ENCODE measurements around the gene TRMT112.

TRMT112 gene

DNA sequence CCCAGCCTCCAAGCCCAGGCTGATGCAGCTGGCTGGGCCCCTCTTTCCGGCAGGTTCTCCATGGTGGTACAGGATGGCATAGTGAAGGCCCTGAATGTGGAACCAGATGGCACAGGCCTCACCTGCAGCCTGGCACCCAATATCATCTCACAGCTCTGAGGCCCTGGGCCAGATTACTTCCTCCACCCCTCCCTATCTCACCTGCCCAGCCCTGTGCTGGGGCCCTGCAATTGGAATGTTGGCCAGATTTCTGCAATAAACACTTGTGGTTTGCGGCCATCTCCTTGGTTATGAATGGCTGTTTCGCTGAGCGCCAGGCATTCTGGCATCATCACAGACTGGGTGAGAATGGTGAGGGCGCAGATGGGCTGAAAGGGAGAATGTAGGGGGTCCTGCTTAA is 4.2 kb upstream of the TRMT112 start:
- H3K36me3 Mint-ChIP-seq (ENCODE audit: low read depth), result peaks cover 11% of the 10 kb centered on the region
- H3K27ac Mint-ChIP-seq, result no peak overlapping the region
- no peak overlapping the region for H3K4me3 Mint-ChIP-seq

DNA sequence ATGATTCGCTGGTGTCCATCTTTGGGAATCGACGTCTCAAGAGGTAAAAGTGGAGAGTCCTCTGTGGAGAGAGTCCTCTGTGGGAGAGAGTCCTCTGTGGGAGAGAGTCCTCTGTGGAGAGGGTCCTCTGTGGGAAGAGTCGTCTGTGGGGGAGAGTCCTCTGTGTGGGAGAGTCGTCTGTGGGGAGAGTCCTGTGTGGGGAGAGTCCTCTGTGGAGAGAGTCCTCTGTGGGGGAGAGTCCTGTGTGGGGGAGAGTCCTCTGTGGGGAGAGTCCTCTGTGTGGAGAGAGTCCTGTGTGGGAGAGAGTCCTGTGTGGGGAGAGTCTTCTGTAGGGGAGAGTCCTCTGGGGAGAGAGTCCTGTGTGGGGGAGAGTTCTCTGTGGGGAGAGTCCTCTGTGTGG is 3.7 kb upstream of the TRMT112 start:
- Mint-ChIP-seq H3K4me1 (peaks cover 50% of the 10 kb centered on the region), H3K27me3 (ENCODE audit: low read depth, poor library complexity) (no peaks in the 10 kb centered on the region), H3K27ac (peak overlapping the region; percentile 40), H3K9me3 (no peaks in the 10 kb centered on the region), H3K36me3 (ENCODE audit: low read depth) (peaks cover 11% of the 10 kb centered on the region), H3K4me3 (peak overlapping the region; percentile 6)
- no peak for DNase-seq
- TF ChIP-seq, protein P1, sequence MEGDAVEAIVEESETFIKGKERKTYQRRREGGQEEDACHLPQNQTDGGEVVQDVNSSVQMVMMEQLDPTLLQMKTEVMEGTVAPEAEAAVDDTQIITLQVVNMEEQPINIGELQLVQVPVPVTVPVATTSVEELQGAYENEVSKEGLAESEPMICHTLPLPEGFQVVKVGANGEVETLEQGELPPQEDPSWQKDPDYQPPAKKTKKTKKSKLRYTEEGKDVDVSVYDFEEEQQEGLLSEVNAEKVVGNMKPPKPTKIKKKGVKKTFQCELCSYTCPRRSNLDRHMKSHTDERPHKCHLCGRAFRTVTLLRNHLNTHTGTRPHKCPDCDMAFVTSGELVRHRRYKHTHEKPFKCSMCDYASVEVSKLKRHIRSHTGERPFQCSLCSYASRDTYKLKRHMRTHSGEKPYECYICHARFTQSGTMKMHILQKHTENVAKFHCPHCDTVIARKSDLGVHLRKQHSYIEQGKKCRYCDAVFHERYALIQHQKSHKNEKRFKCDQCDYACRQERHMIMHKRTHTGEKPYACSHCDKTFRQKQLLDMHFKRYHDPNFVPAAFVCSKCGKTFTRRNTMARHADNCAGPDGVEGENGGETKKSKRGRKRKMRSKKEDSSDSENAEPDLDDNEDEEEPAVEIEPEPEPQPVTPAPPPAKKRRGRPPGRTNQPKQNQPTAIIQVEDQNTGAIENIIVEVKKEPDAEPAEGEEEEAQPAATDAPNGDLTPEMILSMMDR (IDR thresholded peaks at IDR 0.05), result no peak

More for the DNA sequence above, 4.2 kb upstream of the TRMT112 start:
- Mint-ChIP-seq H3K9me3 (no peaks in the 10 kb centered on the region), H3K4me1 (peaks cover 46% of the 10 kb centered on the region), H3K27me3 (ENCODE audit: low read depth, poor library complexity) (no peaks in the 10 kb centered on the region)
- TF ChIP-seq, protein P1 (IDR thresholded peaks at IDR 0.05), result no peak
- no peak for DNase-seq

DNA sequence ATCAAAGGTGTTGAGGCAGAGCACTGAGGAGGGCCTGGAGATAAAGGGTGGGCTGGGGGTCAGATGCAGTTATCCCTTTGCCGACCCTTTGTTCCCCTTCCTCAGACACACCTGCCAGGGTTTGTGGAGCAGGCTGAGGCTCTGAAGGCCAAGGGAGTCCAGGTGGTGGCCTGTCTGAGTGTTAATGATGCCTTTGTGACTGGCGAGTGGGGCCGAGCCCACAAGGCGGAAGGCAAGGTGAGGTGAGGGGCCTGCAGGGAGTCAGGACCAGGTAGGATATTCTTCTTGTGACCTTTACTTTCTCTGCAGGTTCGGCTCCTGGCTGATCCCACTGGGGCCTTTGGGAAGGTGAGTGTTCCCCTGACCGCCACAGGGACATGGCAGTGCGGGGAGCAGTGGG is 3.2 kb upstream of the TRMT112 start:
- Mint-ChIP-seq H3K9me3 (no peaks in the 10 kb centered on the region), H3K36me3 (ENCODE audit: low read depth) (peaks cover 11% of the 10 kb centered on the region), H3K4me3 (no peak overlapping the region)

DNA sequence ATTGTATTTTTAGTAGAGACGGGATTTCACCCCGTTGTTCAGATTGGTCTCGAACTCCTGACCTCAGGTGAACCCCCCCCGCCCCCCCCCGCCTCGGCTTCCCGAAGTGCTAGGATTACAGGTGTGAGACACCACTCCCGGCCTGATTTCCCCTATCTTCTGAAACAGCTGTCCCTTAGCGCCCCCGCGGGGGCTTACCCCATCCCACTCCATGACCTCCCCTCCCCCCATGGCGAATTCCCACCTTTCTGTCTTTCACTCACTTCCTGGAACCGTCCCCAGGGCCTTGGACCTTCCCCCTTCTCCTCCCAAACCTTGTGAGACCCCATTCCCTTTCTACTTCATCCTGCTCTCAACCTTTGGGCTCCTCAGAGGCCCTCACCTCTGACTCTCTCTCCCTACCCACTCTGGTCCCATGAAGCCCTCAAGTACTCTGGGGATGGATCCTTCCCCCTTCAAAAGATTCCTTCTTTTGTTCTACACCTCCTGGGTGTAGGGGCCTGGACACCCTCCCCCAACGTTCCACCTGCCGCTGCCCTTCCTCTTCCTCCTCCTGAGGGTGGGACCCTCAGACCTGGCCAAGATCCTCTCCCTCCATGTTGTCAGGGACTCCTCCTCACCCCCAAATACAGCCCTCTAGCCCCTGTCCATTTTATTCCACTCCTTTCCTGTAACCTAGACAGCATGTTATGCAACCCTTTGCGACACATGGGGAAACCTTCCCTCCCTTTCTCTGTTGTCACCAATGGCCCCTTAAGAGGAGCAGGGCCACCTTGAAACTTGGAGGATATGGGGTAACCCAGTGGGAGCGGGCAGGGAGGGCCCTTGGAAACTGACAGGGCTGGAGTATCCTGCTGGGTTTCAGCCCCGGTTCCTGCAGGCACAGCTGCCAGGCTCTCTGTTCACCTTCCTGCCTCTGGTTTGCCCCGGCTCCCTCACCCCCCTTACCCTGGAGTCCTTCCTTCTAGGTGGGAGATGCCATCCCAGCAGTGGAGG is 1.7 kb upstream of the TRMT112 start:
- DNase-seq, result no peak

More for the DNA sequence above, 3.2 kb upstream of the TRMT112 start:
- Mint-ChIP-seq H3K27me3 (ENCODE audit: low read depth, poor library complexity) (no peaks in the 10 kb centered on the region), H3K27ac (peak overlapping the region; percentile 40), H3K4me1 (peaks cover 50% of the 10 kb centered on the region)
- TF ChIP-seq, protein P1 (IDR thresholded peaks at IDR 0.05), result no peak
- DNase-seq, result no peak

DNA sequence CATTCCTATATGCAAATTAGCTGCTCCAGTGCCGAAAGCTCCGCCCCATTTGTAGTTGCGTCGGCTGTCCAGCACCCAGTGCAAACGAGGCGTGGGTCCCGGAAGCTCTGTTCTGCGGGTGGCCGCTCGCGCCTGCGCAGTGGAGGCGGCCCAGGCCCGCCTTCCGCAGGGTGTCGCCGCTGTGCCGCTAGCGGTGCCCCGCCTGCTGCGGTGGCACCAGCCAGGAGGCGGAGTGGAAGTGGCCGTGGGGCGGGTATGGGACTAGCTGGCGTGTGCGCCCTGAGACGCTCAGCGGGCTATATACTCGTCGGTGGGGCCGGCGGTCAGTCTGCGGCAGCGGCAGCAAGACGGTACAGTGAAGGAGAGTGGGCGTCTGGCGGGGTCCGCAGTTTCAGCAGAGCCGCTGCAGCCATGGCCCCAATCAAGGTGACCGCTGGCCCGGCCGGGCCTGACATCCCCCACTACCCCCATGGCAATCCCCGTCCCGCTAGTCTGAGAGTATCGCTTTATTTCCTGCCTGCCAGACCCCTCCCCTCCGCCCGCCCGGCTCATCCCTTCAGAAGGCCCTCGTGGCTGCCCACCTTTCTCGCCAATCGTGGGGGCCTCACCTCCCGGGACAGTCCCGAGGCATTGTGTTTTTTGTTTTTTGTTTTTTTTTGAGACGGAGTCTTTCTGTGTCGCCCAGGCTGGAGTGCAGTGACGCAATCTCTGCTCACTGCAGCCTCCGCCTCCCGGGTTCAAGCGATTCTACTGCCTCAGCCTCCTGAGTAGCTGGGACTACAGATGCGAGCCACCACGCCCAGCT is 804 bp upstream of the TRMT112 start, which contains the start of gene PRDX5:
Gene PRDX5, plus strand, starts transcription at position 161 of the 805 bp plus-strand sequence. Its CDS starts 95 bp downstream, at position 256.
- Mint-ChIP-seq H3K4me1 (peaks cover 41% of the 10 kb centered on the region), H3K27me3 (ENCODE audit: low read depth, poor library complexity) (no peaks in the 10 kb centered on the region), H3K27ac (peak within 1 kb of the TSS; percentile 100), H3K36me3 (ENCODE audit: low read depth) (peaks cover 16% of the 10 kb centered on the region), H3K4me3 (peak within 1 kb of the TSS; percentile 94), H3K9me3 (no peaks in the 10 kb centered on the region)
- TF ChIP-seq, protein P1 (IDR thresholded peaks at IDR 0.05), result no peak
- peak; percentile 91 for DNase-seq

More for the DNA sequence above, 1.7 kb upstream of the TRMT112 start:
- TF ChIP-seq, protein P1 (IDR thresholded peaks at IDR 0.05), result no peak
- Mint-ChIP-seq H3K9me3 (no peaks in the 10 kb centered on the region), H3K4me3 (peak overlapping the region; percentile 94), H3K36me3 (ENCODE audit: low read depth) (peaks cover 16% of the 10 kb centered on the region), H3K27me3 (ENCODE audit: low read depth, poor library complexity) (no peaks in the 10 kb centered on the region), H3K27ac (peak overlapping the region; percentile 97), H3K4me1 (peaks cover 50% of the 10 kb centered on the region)
